Activated naive CD8-positive, alpha-beta T cell treated with anti-CD3 and anti-CD28 coated beads for 36 hours (primary cell): Measurements from ENCODE around the gene PKN3. TPM values are rescaled to one million over a fixed set of nuclear protein-coding genes. Genes with fewer than 3 reads are reported as not detected.

ENCODE experiments used
- DNase-seq: peaks from one replicate; pipeline ENCODE4 v3.0.0; 2021
- H3K27ac Mint-ChIP-seq: one replicate; pipeline ENCODE4 v1.8.0; 2022; ENCODE audit warnings: mild to moderate bottlenecking, moderate library complexity, mixed read lengths
- H3K27me3 Mint-ChIP-seq: one replicate; pipeline ENCODE4 v1.8.0; 2022; ENCODE audit warnings: mild to moderate bottlenecking, mixed read lengths
- H3K36me3 Mint-ChIP-seq: one replicate; pipeline ENCODE4 v1.8.0; 2021; ENCODE audit warnings: mild to moderate bottlenecking, mixed read lengths
- H3K4me1 Mint-ChIP-seq: one replicate; pipeline ENCODE4 v1.8.0; 2021; ENCODE audit warnings: mixed read lengths
- H3K4me3 Mint-ChIP-seq: one replicate; pipeline ENCODE4 v1.8.0; 2022; ENCODE audit warnings: mild to moderate bottlenecking, moderate library complexity, mixed read lengths
- H3K9me3 Mint-ChIP-seq: one replicate; pipeline ENCODE4 v1.8.0; 2022; ENCODE audit warnings: mixed read lengths
- total RNA-seq, 2 experiments: library from RNA; stranded (reverse); gene quantifications; one replicate each; pipeline ENCODE4 v1.2.3, GENCODE V29; 2021

Gene PKN3
- total RNA-seq, 2 experiments from 2014 or later = 7.2 to 7.8 TPM

- Mint-ChIP-seq H3K27ac (no peak overlapping the region), H3K36me3 (no peaks in the 10 kb centered on the region), H3K9me3 (no peaks in the 10 kb centered on the region), H3K27me3 (no peaks in the 10 kb centered on the region), H3K4me3 (no peak overlapping the region), H3K4me1 (peaks cover 10% of the 10 kb centered on the region)
- no peak for DNase-seq
Measured at GRCh38 chr9:128705051-128705965, 3.0 kb downstream of the PKN3 start.

- Mint-ChIP-seq H3K4me1 (peaks cover 10% of the 10 kb centered on the region), H3K9me3 (no peaks in the 10 kb centered on the region), H3K27me3 (no peaks in the 10 kb centered on the region), H3K27ac (no peak overlapping the region), H3K36me3 (no peaks in the 10 kb centered on the region), H3K4me3 (no peak overlapping the region)
- no peak for DNase-seq
Measured at GRCh38 chr9:128706045-128706444, 3.7 kb downstream of the PKN3 start.

GRCh38 chr9:128706671-128707381 lies 4.5 kb downstream of the PKN3 start:
- Mint-ChIP-seq H3K4me1 (peaks cover 5% of the 10 kb centered on the region), H3K27ac (no peak overlapping the region), H3K36me3 (no peaks in the 10 kb centered on the region), H3K9me3 (no peaks in the 10 kb centered on the region), H3K4me3 (no peak overlapping the region), H3K27me3 (no peaks in the 10 kb centered on the region)
- DNase-seq = no peak

GRCh38 chr9:128707446-128707845 lies 5.1 kb downstream of the PKN3 start:
- Mint-ChIP-seq H3K4me1 (peaks cover 5% of the 10 kb centered on the region), H3K27me3 (no peaks in the 10 kb centered on the region), H3K36me3 (no peaks in the 10 kb centered on the region), H3K9me3 (no peaks in the 10 kb centered on the region), H3K27ac (no peak overlapping the region), H3K4me3 (no peak overlapping the region)
- no peak for DNase-seq

- Mint-ChIP-seq H3K4me1 (no peaks in the 10 kb centered on the region), H3K27ac (no peak overlapping the region), H3K36me3 (no peaks in the 10 kb centered on the region), H3K4me3 (no peak overlapping the region), H3K27me3 (no peaks in the 10 kb centered on the region), H3K9me3 (no peaks in the 10 kb centered on the region)
- DNase-seq = no peak
Measured at GRCh38 chr9:128712451-128713410, 10.4 kb downstream of the PKN3 start.

- no peaks in the 10 kb centered on the region for H3K36me3 Mint-ChIP-seq
- no peaks in the 10 kb centered on the region for H3K4me1 Mint-ChIP-seq
- no peaks in the 10 kb centered on the region for H3K9me3 Mint-ChIP-seq
- H3K27ac Mint-ChIP-seq = no peak overlapping the region
- H3K4me3 Mint-ChIP-seq = no peak overlapping the region
- H3K27me3 Mint-ChIP-seq = no peaks in the 10 kb centered on the region
- DNase-seq = no peak
Measured at GRCh38 chr9:128713411-128713780, 11.1 kb downstream of the PKN3 start.

- no peaks in the 10 kb centered on the region for H3K4me1 Mint-ChIP-seq
- H3K27me3 Mint-ChIP-seq = no peaks in the 10 kb centered on the region
- no peaks in the 10 kb centered on the region for H3K36me3 Mint-ChIP-seq
- no peaks in the 10 kb centered on the region for H3K9me3 Mint-ChIP-seq
- H3K27ac Mint-ChIP-seq = no peak overlapping the region
- DNase-seq = no peak
- no peak overlapping the region for H3K4me3 Mint-ChIP-seq
Measured at GRCh38 chr9:128713941-128714573, 11.8 kb downstream of the PKN3 start.

- H3K27ac Mint-ChIP-seq = no peak overlapping the region
- H3K4me1 Mint-ChIP-seq = no peaks in the 10 kb centered on the region
- no peaks in the 10 kb centered on the region for H3K27me3 Mint-ChIP-seq
- H3K9me3 Mint-ChIP-seq = no peaks in the 10 kb centered on the region
- no peak for DNase-seq
- H3K36me3 Mint-ChIP-seq = no peaks in the 10 kb centered on the region
- no peak overlapping the region for H3K4me3 Mint-ChIP-seq
Measured at GRCh38 chr9:128714586-128715435, 12.5 kb downstream of the PKN3 start.

- H3K9me3 Mint-ChIP-seq = no peaks in the 10 kb centered on the region
- H3K27me3 Mint-ChIP-seq = no peaks in the 10 kb centered on the region
- no peak for DNase-seq
- H3K4me1 Mint-ChIP-seq = no peaks in the 10 kb centered on the region
- H3K36me3 Mint-ChIP-seq = peaks cover 1% of the 10 kb centered on the region
- no peak overlapping the region for H3K27ac Mint-ChIP-seq
- no peak overlapping the region for H3K4me3 Mint-ChIP-seq
Measured at GRCh38 chr9:128715436-128715750, 13.1 kb downstream of the PKN3 start.

GRCh38 chr9:128716581-128717254 lies 14.4 kb downstream of the PKN3 start:
- no peak overlapping the region for H3K4me3 Mint-ChIP-seq
- peaks cover 3% of the 10 kb centered on the region for H3K36me3 Mint-ChIP-seq
- H3K27ac Mint-ChIP-seq = no peak overlapping the region
- no peaks in the 10 kb centered on the region for H3K9me3 Mint-ChIP-seq
- H3K27me3 Mint-ChIP-seq = no peaks in the 10 kb centered on the region
- no peaks in the 10 kb centered on the region for H3K4me1 Mint-ChIP-seq
- DNase-seq = no peak

GRCh38 chr9:128718047-128718446 lies 15.7 kb downstream of the PKN3 start:
- Mint-ChIP-seq H3K27me3 (no peaks in the 10 kb centered on the region), H3K9me3 (no peaks in the 10 kb centered on the region), H3K36me3 (peaks cover 5% of the 10 kb centered on the region), H3K27ac (no peak overlapping the region), H3K4me1 (peaks cover 9% of the 10 kb centered on the region), H3K4me3 (no peak overlapping the region)
- no peak for DNase-seq

- no peaks in the 10 kb centered on the region for H3K27me3 Mint-ChIP-seq
- H3K4me3 Mint-ChIP-seq = no peak overlapping the region
- no peak overlapping the region for H3K27ac Mint-ChIP-seq
- no peak for DNase-seq
- peaks cover 10% of the 10 kb centered on the region for H3K4me1 Mint-ChIP-seq
- peaks cover 6% of the 10 kb centered on the region for H3K36me3 Mint-ChIP-seq
- no peaks in the 10 kb centered on the region for H3K9me3 Mint-ChIP-seq
Measured at GRCh38 chr9:128718475-128718874, 16.2 kb downstream of the PKN3 start.

- no peak for DNase-seq
- Mint-ChIP-seq H3K4me1 (peaks cover 19% of the 10 kb centered on the region), H3K4me3 (no peak overlapping the region), H3K27ac (no peak overlapping the region), H3K9me3 (no peaks in the 10 kb centered on the region), H3K27me3 (no peaks in the 10 kb centered on the region), H3K36me3 (peaks cover 8% of the 10 kb centered on the region)
Measured at GRCh38 chr9:128719919-128720605, 17.8 kb downstream of the PKN3 start.
